MCF 10A (cell line): ENCODE measurements around the gene BICD1. TPM values are rescaled to one million over a fixed set of nuclear protein-coding genes. Genes with fewer than 3 reads are reported as not detected.
A peak's percentile ranks its signal among the peaks of the same experiment; 100 is the strongest.

ENCODE experiments used
- BruUV-seq: library from RNA; stranded (reverse); fragments of 400-500 nt; replicated peaks from 2 replicates; lab custom pipeline; 2021; lab: Mats Ljungman, UMichigan
- CTCF ChIA-PET: fragments of 300-600 bp; sonication (Branson Sonifier 250); formaldehyde crosslinking; extraction: SDS; loops from one replicate; lab custom pipeline; 2021; ENCODE audit warnings: antibody characterized with exemption, inconsistent platforms; lab: Yijun Ruan, JAX
- POLR2A ChIA-PET: fragments of 300-600, 350-650 bp; sonication (Branson Sonifier 250); formaldehyde crosslinking; extraction: SDS; loops from one replicate; lab custom pipeline; 2020; ENCODE audit warnings: antibody characterized with exemption, inconsistent platforms; lab: Yijun Ruan, JAX
- DNase-seq: peaks from one replicate; pipeline ENCODE4 v3.0.0-alpha.2; 2018; ENCODE audit not compliant: unreplicated experiment
- H3K27ac Mint-ChIP-seq: one replicate; pipeline ENCODE4 v1.8.0; 2022; ENCODE audit warnings: mild to moderate bottlenecking, low read depth, mixed read lengths; ENCODE audit not compliant: unreplicated experiment
- H3K27me3 Mint-ChIP-seq: one replicate; pipeline ENCODE4 v1.8.0; 2022; ENCODE audit warnings: mixed read lengths; ENCODE audit not compliant: insufficient read depth, unreplicated experiment
- H3K36me3 Mint-ChIP-seq: one replicate; pipeline ENCODE4 v1.8.0; 2022; ENCODE audit warnings: mild to moderate bottlenecking, moderate library complexity, mixed read lengths; ENCODE audit not compliant: insufficient read depth, unreplicated experiment
- H3K4me1 Mint-ChIP-seq: one replicate; pipeline ENCODE4 v1.8.0; 2022; ENCODE audit warnings: mixed read lengths; ENCODE audit not compliant: insufficient read depth, unreplicated experiment
- H3K4me3 Mint-ChIP-seq: one replicate; pipeline ENCODE4 v1.8.0; 2022; ENCODE audit warnings: mild to moderate bottlenecking, moderate library complexity, mixed read lengths; ENCODE audit not compliant: unreplicated experiment
- H3K9me3 Mint-ChIP-seq: one replicate; pipeline ENCODE4 v1.8.0; 2022; ENCODE audit warnings: mixed read lengths; ENCODE audit not compliant: unreplicated experiment
- CTCF ChIP-seq: fragments of 200-600 bp; IDR thresholded peaks from one replicate; pipeline ENCODE4 v1.8.0; 2022; ENCODE audit warnings: antibody characterized with exemption, mild to moderate bottlenecking; ENCODE audit not compliant: unreplicated experiment
- intact Hi-C: fragments of 100-400 bp; cut with micrococcal nuclease; formaldehyde crosslinking; loops from 2 replicates; pipeline ENCODE4 v1.14.1; 2022
- total RNA-seq: library from RNA; stranded (reverse); gene quantifications from 2 replicates; pipeline ENCODE4 v1.2.3, GENCODE V29; 2022

Gene BICD1
- total RNA-seq, 1 experiment from 2014 or later: 49.3 TPM

GRCh38 chr12:32242641-32243040 is 136.0 kb downstream of the BICD1 start:
- BruUV-seq: no TSS peak
- no peak for DNase-seq
- TF ChIP-seq CTCF: no peak
- Mint-ChIP-seq H3K4me3 (no peak overlapping the region), H3K27ac (no peak overlapping the region), H3K36me3 (peaks cover 5% of the 10 kb centered on the region), H3K9me3 (no peaks in the 10 kb centered on the region), H3K27me3 (no peaks in the 10 kb centered on the region), H3K4me1 (no peaks in the 10 kb centered on the region)
- intact Hi-C loops: no loop called here
- ChIA-PET POLR2A (interaction anchor here (0.6 to 1.2 kb wide), 4 partner anchors 9 to 64 kb away, joined by 3 to 4 read pairs (median 3); no protein-coding TSS in a partner anchor), CTCF (interaction anchor here (0.6 to 0.8 kb wide), 3 partner anchors 27 to 278 kb away, joined by 4 to 5 read pairs (median 4); no protein-coding TSS in a partner anchor)

GRCh38 chr12:32248441-32249140 is 141.9 kb downstream of the BICD1 start:
- CTCF ChIA-PET: interaction anchor here (1.2 kb wide), 1 partner anchor 37 kb away, joined by 3 read pairs; no protein-coding TSS in a partner anchor

GRCh38 chr12:32249777-32250176 is 143.1 kb downstream of the BICD1 start:
- TF ChIP-seq CTCF: no peak
- H3K9me3 Mint-ChIP-seq: peaks cover 8% of the 10 kb centered on the region
- no peak overlapping the region for H3K27ac Mint-ChIP-seq
- DNase-seq: no peak
- H3K27me3 Mint-ChIP-seq: no peaks in the 10 kb centered on the region
- intact Hi-C loops: no loop called here
- CTCF ChIA-PET: interaction anchor here (0.5 to 0.8 kb wide), 2 partner anchors 61 to 597 kb away, joined by 3 to 6 read pairs; no protein-coding TSS in a partner anchor
- POLR2A ChIA-PET: interaction anchor here (0.6 kb wide), 1 partner anchor 10 kb away, joined by 4 read pairs; no protein-coding TSS in a partner anchor
- peaks cover 6% of the 10 kb centered on the region for H3K4me1 Mint-ChIP-seq
- BruUV-seq: no TSS peak
- H3K4me3 Mint-ChIP-seq: no peak overlapping the region
- H3K36me3 Mint-ChIP-seq: peaks cover 11% of the 10 kb centered on the region

More at GRCh38 chr12:32248441-32249140, 141.9 kb downstream of the BICD1 start:
- Mint-ChIP-seq H3K4me1 (peaks cover 6% of the 10 kb centered on the region), H3K4me3 (no peak overlapping the region), H3K9me3 (peaks cover 8% of the 10 kb centered on the region), H3K36me3 (peaks cover 5% of the 10 kb centered on the region), H3K27ac (peak overlapping the region; percentile 20), H3K27me3 (no peaks in the 10 kb centered on the region)
- POLR2A ChIA-PET: interaction anchor here (0.7 to 0.9 kb wide), 2 partner anchors 8 to 190 kb away, joined by 3 read pairs; no protein-coding TSS in a partner anchor
- intact Hi-C loops: no loop called here
- BruUV-seq: no TSS peak
- peak; percentile 8 for DNase-seq
- no peak for TF ChIP-seq CTCF
